Skeletal muscle cell (primary cell): Measurements from ENCODE around the gene CHRM2.
A peak's percentile ranks its signal among the peaks of the same experiment; 100 is the strongest.

Source experiments
- DNase-seq: peaks from one replicate; pipeline ENCODE4 v3.0.0-alpha.2; 2010; ENCODE audit warnings: low read depth
- H3K4me3 ChIP-seq: 2 replicates; pipeline ENCODE4 v1.5.1; 2011; ENCODE audit warnings: low read depth, mild to moderate bottlenecking, control low read depth, low read length, moderate library complexity

CHRM2 gene

DNA sequence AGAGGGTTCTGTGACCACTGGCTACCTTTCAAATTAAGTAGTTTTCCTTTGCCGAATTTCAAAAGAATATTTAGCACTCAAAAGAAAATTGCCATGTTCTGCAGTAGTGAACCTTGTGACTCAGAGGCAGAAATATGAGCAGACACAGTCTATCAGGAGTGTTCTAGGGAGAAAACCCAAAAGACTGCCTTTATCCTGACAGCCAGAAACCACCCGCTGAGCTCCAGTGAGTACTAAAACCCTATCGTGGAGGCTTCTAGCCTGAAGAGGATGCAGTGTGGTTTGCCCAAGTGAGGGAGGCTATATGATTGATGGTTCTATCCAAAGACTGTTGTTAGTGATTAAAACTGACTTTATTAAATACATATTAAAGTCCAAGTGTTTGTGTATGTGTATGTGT is 21.9 kb downstream of the CHRM2 start:
- DNase-seq: no peak
- H3K4me3 ChIP-seq: no peak overlapping the region

DNA sequence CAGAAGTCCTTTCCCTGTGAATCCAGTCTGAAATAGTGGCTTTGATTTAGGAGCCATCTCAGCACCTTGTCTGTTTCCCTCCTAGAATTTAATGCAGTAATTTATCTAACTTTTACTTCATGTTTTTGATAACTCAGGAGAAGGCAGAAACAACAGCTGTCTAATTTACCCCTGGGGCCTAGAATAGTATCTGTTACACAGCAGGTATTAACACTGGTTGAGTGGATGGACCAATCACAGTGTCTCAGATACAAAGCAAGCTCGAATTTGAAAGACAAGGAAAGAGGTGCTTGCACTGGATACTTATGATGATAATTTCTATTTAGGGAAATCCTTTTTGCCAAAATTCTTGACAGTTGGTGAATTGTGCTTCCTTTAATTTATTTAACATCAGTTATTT is 23.4 kb downstream of the CHRM2 start:
- DNase-seq: no peak
- H3K4me3 ChIP-seq: no peak overlapping the region

DNA sequence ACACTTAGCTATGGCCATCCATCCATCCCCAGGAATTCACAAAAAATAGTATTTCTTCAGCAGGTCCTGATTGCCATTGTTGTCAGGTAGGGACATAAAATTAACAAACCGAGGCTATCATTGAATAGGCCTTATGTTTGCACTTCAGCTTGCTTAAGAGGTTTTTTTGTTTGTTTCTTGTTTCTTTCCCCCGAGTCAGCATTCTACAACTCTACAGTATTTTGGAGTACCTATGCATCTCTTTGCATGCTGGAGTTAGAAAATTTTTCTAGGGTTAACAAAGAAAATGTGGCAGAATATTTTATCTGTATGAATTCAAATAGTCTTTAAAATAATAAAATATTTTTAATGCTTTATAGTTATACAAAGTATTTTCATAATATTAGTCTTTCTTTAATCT is 26.3 kb downstream of the CHRM2 start:
- DNase-seq: no peak
- H3K4me3 ChIP-seq: no peak overlapping the region

DNA sequence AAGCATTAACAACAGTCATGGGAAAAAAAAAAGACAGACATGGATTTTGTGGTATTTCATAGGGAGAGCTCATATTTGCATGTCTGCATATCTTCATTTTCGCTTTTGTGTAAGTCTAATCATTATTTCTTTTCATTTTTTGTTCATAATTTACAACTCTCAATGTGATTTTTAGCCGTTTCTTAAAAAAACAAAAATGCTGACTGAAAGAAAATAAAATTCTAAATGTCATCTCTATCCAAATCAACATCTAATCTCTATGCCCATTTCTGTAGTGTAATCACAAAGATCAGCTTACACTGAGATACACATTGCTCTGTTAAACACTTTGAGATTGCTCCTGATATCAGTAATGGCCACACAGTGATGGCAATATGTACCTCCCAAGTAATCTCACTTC is 29.2 kb downstream of the CHRM2 start:
- DNase-seq: no peak
- H3K4me3 ChIP-seq: no peak overlapping the region

DNA sequence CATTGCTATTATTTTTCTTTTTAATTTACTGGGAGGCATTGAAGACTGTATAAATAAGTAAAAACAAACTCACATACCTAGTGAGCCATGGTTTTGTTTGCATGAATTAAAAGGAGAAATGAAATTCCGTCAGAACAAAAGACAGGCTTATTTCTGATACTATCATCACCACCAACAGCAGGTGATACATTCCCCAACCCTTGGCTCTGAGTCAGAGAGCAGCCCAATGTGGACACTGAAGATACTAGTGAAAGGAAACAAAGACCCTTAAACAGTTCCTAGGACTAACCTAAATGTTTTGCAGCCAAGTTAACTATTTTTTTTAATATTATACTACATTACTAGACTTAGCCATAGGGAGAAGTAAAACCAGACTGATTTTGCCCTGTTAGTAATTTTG is 31.6 kb downstream of the CHRM2 start:
- H3K4me3 ChIP-seq: no peak overlapping the region
- DNase-seq: no peak

DNA sequence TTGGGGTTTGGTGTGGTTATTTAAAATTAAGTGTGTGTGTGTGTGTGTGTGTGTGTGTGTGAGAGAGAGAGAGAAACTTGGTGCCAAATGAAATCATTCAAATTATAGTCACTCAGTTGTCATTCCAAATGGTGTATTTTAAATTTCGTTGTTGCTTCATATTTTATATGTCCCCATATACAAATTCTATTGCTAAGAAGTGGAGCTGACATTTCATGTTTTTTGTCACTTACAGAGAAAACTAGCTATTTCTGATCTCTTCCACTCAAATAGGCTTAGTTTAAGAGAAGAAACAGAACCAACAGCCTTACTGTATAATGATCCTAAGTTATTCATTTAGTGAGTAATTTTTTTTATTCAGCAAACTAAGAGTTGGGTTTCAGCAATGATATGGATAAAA is 42.3 kb downstream of the CHRM2 start:
- no peak overlapping the region for H3K4me3 ChIP-seq

DNA sequence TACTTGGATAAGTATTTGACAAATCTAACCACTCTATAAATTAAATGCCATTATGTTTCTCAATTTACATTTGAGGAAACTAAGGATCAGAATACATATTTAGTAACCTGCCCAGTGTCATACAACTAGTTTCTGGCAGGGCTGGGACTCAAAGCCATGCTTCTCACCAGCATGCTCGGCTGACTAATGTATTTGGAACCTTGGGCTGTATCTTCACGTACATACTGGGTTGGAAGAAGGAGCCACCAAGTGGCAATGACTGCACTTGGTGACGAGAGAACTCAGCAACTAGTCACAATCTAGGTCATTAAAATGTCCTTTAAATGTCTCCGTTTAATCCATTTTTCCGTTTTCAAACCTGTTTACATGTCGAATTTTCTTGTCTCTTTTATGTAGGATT is 42.9 kb downstream of the CHRM2 start:
- no peak for DNase-seq
- H3K4me3 ChIP-seq: no peak overlapping the region

More for the DNA sequence above, 42.3 kb downstream of the CHRM2 start:
- DNase-seq: no peak

DNA sequence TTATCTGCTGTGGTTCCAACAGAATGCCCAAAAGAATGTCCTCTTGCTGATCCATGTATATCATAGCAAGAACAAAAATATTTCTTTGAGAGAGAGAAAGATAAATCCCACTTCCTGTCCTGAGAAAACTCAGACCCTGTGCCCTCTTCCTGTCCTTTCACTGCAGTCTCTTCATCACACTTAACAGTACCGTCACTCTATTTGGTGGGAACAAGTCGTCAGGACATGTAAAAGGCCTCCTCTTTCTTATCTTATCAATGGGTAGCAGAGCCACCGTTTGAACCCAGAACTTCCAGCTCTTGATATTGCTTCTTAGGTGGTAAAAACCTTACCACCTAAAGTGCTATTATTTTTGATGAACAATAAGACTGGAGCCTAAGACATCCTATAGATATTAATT is 43.9 kb downstream of the CHRM2 start:
- no peak for DNase-seq

DNA sequence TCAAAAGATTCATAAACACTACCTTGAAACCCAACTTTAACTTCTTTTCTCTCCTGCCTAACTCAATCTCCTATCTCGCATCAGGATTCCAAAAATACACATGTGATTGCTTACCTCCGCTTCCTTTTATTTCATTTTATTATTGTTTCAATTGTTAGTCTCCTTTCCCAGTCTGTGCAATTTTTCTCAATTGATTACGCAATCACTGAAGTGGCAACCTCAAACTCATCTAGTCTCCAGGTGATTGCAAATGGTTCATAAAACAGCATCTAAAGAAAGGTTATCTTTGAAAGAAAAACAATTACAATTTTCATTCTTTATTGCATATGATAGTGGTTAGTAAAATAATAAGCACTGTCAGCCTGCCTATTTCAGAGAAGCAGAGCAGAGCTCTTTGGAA is 45.6 kb downstream of the CHRM2 start:
- DNase-seq: no peak
- H3K4me3 ChIP-seq: no peak overlapping the region

More for the DNA sequence above, 43.9 kb downstream of the CHRM2 start:
- H3K4me3 ChIP-seq: no peak overlapping the region

DNA sequence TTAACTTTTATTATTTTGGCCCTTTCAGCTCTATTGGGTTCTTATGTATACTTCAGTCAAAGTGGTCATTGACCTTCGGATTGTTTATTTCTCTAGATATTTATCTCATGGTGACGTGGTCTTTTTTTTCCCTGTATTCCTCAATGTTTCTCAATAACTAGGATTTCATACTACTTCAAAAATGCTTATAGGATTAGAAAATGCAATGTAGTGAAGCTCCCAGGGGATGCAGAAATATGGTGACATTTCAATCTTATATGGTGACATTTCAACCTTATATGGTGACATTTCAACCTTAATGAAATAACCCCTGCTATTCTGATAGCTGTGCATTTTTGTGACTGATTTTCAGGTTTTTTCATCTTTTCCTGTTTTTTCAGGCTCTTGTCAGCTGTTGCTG is 51.4 kb downstream of the CHRM2 start:
- DNase-seq: no peak
- no peak overlapping the region for H3K4me3 ChIP-seq

DNA sequence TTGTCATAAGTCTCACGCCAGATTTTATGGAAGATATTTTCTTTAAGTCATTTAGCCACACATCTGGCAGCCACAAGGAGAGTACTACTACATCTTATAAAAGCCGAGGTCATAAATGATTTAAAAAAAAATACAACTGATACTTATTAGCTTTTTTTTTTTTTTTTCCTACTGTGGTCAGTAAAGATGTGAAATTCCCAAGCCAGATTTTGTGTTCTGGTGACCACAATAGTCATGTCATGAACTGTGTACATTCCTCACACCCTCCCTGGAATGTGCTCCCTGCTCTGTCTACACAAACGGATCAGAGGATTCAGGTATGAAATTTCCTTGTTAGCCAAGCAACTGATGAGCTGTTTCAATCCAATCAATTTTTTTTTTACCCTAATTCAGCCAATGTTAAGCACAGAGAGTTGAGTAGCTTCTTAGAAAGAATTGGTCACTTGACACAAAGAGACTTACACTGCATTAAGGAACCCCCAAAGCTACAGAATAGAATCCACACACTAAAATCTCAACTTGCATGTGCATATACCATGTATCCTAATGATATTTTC is 54.7 kb downstream of the CHRM2 start:
- peak; percentile 23 for DNase-seq
- H3K4me3 ChIP-seq: no peak overlapping the region

DNA sequence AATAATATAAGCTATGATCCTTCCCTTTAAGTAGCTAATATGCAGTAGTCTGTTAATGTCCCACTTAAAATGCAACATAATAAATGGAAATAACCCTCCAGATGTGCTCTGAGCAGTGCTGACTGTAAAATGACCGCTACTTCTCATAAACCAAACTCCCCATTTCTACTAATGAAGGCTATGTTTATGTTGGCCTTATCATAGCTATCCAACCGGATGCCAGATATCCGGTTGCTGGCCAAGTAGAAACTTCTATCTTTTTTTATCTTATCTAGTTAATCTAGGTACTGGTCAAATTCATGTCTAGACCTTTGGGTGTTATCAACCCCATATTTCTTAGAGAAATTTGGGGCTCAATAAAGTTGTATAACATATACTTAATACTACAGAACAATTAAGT is 56.6 kb downstream of the CHRM2 start:
- no peak overlapping the region for H3K4me3 ChIP-seq
- DNase-seq: no peak

DNA sequence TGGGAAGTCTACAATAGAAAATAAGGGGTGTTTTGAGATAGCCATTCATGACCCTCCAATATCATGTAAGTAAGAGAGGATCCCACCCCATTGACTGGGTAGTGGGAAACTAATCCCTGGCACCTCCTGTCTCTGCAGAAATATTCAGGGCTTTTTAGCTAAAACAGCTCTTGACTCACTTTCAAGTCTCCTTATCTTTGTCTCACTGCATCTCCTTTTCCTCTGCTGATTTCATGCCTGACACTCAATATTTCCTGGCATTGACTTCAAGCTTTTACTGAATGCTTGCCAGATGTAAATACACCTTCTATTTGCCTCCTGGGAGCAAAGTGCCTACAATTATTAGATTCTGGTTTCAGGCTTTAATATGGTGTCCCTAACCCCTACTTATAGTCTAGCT is 57.1 kb downstream of the CHRM2 start:
- no peak for DNase-seq
- H3K4me3 ChIP-seq: no peak overlapping the region

DNA sequence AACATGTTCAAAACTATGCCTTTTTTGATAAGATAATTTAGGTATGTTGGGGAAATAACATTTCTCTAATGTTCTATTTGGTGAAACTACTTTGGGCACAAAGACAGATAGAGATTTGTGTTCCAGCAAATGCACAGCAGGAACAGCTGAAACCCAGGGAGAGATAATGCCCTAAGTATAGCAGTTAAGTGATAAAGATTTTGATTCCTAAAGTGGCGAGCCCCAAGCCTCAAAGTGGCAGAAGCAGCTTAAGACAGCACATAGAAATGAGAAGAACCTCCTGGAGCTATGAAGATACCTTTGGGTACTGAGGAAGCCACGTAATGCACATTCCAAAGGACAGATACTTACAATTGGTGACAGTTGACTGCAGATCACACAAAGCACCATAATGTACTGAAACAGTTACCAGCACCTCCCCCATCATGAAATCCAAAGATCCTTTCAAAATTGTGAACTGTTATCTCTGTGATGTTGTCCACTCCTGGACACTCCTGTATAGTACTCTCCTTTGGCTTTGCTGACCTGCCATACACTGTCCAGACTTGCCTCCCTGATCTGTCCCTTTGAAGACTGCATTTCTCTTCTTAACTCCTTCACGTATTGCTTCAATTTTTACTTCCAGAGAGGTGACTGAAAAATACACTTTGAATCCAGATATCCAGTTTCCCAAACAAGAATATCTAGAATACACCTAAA is 62.9 kb downstream of the CHRM2 start:
- H3K4me3 ChIP-seq: no peak overlapping the region
- no peak for DNase-seq

DNA sequence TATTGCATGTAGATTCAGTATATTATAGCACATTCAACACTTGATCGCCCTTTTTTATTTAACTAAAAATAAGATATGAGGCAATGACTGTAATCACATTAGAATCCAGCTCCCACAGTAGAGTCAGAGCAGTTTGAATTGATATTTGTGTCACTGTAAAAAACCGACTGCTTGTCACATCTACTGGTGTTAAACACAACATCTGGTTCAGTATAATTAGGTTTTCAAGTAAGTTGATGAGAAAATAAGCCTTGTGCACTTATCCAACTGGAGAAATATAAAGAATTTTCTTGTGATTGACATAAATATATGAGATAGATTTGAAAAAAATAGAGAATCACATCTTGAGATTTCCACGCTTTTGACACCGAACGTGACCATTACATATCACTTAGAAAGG is 69.0 kb downstream of the CHRM2 start:
- DNase-seq: no peak
- H3K4me3 ChIP-seq: no peak overlapping the region

DNA sequence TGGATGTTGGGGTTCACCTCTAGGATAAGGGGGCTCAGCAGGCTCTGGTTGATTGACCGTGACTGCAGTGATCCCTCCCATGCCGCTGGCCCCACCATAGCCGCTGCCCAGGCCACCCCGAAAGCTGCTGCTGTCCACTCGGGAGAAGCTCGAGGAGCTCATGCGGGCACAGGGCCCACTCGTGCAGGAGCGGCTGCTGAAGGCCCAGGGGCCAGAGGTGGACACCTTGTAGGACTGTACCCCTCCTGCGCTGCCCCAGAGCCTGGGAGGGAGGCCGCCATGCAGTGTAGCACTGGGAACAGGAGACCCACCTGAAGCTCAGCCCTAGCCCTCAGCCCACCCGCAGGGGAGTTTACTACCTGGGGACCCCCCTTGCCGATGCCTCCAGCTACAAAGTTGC is 70.0 kb downstream of the CHRM2 start:
- DNase-seq: no peak
- no peak overlapping the region for H3K4me3 ChIP-seq

DNA sequence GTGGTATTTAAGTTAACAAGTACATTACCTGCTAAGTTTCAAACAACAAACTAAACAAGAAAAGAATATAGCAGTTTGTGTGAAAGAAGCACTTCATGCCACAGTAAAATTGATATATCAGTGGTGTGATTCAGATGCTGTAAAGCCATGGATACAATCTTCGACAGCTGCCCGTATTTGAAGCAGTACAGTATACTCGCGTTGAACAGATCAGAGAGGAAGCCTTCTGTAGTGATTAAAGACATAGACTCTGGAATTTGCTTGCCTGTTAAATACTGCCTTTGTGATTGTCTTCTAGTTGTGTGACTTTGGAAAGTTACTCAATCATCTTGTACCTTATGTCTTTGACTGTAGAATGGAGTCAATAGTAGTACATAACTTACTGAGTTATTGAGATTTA is 71.7 kb downstream of the CHRM2 start:
- no peak overlapping the region for H3K4me3 ChIP-seq
- no peak for DNase-seq

DNA sequence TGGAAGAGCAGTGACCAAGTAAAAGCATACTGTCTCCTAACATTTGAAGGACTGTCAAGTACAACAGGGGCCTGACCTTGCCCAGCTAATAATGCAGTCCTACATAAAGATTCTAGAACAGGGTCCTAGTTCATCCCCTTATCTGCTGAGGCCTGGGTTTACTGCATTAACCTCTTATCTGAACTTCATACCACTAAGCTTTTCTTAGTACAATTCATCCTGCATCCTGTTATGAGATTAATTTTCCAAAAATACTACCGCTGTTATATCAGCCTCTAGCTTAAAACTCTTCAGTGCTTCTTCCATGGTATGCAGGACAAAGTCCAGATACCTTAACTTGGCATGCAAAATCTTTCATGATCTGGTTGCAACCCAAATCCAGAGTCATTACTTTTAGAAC is 72.5 kb downstream of the CHRM2 start:
- no peak overlapping the region for H3K4me3 ChIP-seq
- no peak for DNase-seq

DNA sequence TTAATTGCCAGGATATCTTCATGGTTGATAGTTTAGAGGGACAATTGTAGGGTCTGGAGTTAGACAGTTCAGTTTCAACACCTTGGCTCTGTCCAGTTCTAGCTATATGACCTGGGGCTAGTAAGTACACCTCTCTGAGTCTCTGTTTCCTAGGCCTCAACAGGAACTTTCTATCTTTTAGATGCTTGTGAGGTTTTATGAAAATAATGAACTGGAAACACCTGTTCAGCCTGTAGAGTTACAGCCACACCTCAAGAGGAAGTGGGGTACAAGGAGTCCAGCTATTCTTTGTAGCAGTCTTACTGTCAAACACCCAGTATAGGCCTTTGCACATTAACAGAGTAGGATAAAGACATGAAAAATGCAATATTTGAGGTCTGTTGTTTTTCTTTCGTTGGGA is 73.4 kb downstream of the CHRM2 start:
- no peak overlapping the region for H3K4me3 ChIP-seq
- no peak for DNase-seq

DNA sequence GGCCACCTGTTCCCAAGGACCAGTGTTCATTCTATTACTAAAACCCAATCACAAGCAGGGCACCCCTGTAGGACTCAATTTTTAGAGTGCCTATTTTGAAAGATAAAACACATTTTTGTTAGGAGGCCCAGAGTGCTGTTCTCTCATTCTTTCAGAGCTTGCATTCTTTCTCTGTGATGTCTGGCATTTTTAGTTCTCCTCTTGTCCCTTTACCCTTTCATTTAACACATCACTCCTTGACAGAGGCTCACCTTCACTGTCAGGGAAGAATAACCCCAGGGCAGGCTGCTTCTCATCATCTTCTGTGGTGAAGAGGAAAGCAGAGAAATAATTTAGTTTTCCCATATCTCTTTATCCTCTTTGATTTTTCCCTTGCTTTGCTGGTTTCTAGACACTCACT is 73.9 kb downstream of the CHRM2 start:
- DNase-seq: no peak

DNA sequence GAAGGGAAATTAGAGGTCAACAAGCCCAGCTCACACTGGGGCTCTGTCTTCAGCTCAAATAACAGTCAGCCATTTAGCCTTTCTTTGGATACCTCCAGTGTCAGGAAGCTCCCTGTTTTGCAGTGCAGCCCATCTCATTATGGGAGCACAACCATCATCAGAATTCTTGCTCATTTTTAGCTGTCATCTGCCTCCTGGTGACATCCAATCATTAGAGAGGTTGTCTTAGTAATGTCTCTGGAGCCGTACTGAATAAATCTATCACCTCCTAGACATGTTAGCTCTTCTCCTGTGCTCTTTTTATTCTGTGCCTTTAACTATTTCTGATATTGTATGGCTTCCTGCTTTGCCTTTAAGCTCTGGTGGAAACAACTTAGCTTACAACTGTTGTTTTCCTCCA is 74.5 kb downstream of the CHRM2 start:
- no peak overlapping the region for H3K4me3 ChIP-seq
- no peak for DNase-seq

More for the DNA sequence above, 73.9 kb downstream of the CHRM2 start:
- H3K4me3 ChIP-seq: no peak overlapping the region

DNA sequence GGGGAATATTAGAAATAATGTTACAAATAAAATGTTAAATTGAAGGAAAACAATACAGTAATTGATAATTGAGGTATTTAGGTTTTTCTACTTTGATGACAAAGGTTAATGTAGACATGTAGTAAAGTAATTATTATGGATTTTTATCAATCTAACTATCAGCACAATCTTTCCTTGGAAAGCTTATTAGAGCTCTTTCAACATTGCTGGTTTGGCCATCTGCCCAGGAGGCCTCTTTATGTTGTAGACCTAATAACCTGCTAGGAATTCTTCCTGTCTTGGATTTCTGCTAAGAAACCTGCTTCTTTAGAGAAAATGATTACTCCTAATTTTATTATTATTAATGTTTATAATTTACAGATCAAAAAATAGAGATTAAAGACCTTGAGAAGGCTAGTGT is 78.9 kb downstream of the CHRM2 start:
- H3K4me3 ChIP-seq: no peak overlapping the region
- DNase-seq: no peak
